ENCODE results near the gene IL1RAPL2. TPM values are rescaled to one million over a fixed set of nuclear protein-coding genes. Genes with fewer than 3 reads are reported as not detected.

The IL1RAPL2 gene
- total RNA-seq, 1 experiment from 2014 or later: not detected

DNA sequence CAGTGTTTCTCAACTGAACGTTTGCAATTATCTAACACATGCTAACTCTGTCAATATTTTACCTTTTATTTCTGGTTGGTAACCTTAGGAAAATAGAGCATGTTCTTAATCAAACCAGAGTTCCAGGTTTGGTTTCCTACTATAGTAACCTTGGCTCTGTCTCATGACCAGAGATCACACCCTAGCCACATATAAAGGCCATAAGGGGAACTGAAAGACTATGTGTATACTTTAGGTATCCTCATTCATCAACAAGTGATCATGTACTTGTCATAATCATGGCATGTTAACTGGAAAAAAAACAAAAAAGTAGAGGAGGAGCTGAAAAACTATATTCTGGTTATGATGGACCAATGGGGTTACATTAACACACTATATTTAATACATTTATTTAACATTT, 352.1 kb downstream of the IL1RAPL2 start:
- no TSS peak for BruUV-seq (replicated peaks)
- ATAC-seq: no peak
- no peak for DNase-seq (ENCODE audit: low read depth, low spot score)
- ChIA-PET POLR2A (no interaction called here), CTCF (no interaction called here)
- Histone ChIP-seq H3K36me3 (ENCODE audit: control insufficient read depth, insufficient read depth, low read length) (no peaks in the 10 kb centered on the region), H3K9me3 (ENCODE audit: control insufficient read depth, insufficient read depth, low read depth, low read length) (no peaks in the 10 kb centered on the region), H3K27me3 (ENCODE audit: control insufficient read depth, insufficient read depth, low read length) (no peaks in the 10 kb centered on the region), H3K27ac (ENCODE audit: low read length) (no peak overlapping the region), H3K4me3 (ENCODE audit: low read depth in 2 of 2, low read length in 2 of 2) (no peak overlapping the region), H3K4me1 (ENCODE audit: control insufficient read depth, insufficient read depth, low read length) (no peaks in the 10 kb centered on the region)
- intact Hi-C loops (cut with micrococcal nuclease; ENCODE audit: unreplicated experiment) (no loop called here), in situ Hi-C loops (cut with HindIII; ENCODE audit: low pct_unique_long_range_greater_than_20kb, low sequenced_read_pairs) (no loop called here)
- TF ChIP-seq POLR2AphosphoS5 (IDR thresholded peaks at IDR 0.05; ENCODE audit: low read depth, low read length) (no peak), SIN3A (IDR thresholded peaks at IDR 0.05; ENCODE audit: borderline replicate concordance, insufficient read depth, low read depth, low read length) (no peak), TCF7L2 (IDR thresholded peaks at IDR 0.05; ENCODE audit: low read depth, low read length) (no peak)
- TF ChIP-seq, protein P1, sequence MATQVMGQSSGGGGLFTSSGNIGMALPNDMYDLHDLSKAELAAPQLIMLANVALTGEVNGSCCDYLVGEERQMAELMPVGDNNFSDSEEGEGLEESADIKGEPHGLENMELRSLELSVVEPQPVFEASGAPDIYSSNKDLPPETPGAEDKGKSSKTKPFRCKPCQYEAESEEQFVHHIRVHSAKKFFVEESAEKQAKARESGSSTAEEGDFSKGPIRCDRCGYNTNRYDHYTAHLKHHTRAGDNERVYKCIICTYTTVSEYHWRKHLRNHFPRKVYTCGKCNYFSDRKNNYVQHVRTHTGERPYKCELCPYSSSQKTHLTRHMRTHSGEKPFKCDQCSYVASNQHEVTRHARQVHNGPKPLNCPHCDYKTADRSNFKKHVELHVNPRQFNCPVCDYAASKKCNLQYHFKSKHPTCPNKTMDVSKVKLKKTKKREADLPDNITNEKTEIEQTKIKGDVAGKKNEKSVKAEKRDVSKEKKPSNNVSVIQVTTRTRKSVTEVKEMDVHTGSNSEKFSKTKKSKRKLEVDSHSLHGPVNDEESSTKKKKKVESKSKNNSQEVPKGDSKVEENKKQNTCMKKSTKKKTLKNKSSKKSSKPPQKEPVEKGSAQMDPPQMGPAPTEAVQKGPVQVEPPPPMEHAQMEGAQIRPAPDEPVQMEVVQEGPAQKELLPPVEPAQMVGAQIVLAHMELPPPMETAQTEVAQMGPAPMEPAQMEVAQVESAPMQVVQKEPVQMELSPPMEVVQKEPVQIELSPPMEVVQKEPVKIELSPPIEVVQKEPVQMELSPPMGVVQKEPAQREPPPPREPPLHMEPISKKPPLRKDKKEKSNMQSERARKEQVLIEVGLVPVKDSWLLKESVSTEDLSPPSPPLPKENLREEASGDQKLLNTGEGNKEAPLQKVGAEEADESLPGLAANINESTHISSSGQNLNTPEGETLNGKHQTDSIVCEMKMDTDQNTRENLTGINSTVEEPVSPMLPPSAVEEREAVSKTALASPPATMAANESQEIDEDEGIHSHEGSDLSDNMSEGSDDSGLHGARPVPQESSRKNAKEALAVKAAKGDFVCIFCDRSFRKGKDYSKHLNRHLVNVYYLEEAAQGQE (IDR thresholded peaks at IDR 0.05; ENCODE audit: insufficient read depth in 1 of 2, low read depth in 2 of 2, low read length in 1 of 2): no peak
- TF ChIP-seq, protein P2, sequence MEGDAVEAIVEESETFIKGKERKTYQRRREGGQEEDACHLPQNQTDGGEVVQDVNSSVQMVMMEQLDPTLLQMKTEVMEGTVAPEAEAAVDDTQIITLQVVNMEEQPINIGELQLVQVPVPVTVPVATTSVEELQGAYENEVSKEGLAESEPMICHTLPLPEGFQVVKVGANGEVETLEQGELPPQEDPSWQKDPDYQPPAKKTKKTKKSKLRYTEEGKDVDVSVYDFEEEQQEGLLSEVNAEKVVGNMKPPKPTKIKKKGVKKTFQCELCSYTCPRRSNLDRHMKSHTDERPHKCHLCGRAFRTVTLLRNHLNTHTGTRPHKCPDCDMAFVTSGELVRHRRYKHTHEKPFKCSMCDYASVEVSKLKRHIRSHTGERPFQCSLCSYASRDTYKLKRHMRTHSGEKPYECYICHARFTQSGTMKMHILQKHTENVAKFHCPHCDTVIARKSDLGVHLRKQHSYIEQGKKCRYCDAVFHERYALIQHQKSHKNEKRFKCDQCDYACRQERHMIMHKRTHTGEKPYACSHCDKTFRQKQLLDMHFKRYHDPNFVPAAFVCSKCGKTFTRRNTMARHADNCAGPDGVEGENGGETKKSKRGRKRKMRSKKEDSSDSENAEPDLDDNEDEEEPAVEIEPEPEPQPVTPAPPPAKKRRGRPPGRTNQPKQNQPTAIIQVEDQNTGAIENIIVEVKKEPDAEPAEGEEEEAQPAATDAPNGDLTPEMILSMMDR (IDR thresholded peaks at IDR 0.05): no peak

DNA sequence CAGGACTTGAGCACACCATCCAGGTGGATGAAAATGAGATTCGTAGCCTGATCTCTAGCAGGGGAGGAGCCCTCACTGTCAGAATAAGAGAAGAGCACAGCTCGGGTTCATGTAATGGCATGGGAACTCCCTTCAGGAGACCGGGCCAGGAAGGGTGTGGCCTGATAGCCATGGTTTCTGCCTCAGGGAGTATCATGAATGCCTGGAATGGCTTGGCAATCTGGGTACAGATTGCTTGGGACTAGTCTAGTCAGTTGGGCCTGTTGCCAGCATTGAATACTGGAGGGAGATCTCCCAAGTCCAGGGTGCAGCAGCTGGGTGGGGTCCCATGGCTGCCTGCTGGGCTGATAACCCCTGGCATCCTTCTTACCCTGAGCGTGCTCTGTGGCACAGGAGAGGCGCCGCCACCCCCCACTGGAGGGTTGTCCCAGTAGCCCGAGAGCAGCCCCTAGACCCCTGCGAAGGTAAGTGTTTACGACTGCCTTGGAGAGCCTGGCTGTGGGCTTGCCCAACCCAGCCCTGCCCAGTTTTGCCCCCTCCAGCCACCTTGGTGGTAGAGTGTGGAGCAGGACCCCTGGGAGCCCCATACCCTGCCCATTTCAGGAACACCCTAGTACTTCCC, 355.7 kb downstream of the IL1RAPL2 start:
- Histone ChIP-seq H3K4me3 (ENCODE audit: low read depth in 2 of 2, low read length in 2 of 2) (no peak overlapping the region), H3K36me3 (ENCODE audit: control insufficient read depth, insufficient read depth, low read length) (no peaks in the 10 kb centered on the region), H3K27me3 (ENCODE audit: control insufficient read depth, insufficient read depth, low read length) (no peaks in the 10 kb centered on the region), H3K4me1 (ENCODE audit: control insufficient read depth, insufficient read depth, low read length) (no peaks in the 10 kb centered on the region), H3K9me3 (ENCODE audit: control insufficient read depth, insufficient read depth, low read depth, low read length) (no peaks in the 10 kb centered on the region), H3K27ac (ENCODE audit: low read length) (no peak overlapping the region)
- TF ChIP-seq POLR2AphosphoS5 (IDR thresholded peaks at IDR 0.05; ENCODE audit: low read depth, low read length) (no peak), SIN3A (IDR thresholded peaks at IDR 0.05; ENCODE audit: borderline replicate concordance, insufficient read depth, low read depth, low read length) (no peak), TCF7L2 (IDR thresholded peaks at IDR 0.05; ENCODE audit: low read depth, low read length) (no peak)
- TF ChIP-seq, protein P2 (IDR thresholded peaks at IDR 0.05): no peak
- TF ChIP-seq, protein P1 (IDR thresholded peaks at IDR 0.05; ENCODE audit: insufficient read depth in 1 of 2, low read depth in 2 of 2, low read length in 1 of 2): no peak
- ATAC-seq (no peak), DNase-seq (ENCODE audit: low read depth, low spot score) (no peak)
- in situ Hi-C loops (cut with HindIII; ENCODE audit: low pct_unique_long_range_greater_than_20kb, low sequenced_read_pairs) (no loop called here), intact Hi-C loops (cut with micrococcal nuclease; ENCODE audit: unreplicated experiment) (loop anchor here (5.0 to 10.0 kb wide), 2 partner anchors 263 to 354 kb away; partner anchors contain the start of gene IL1RAPL2)
- ChIA-PET CTCF (interaction anchor here (0.5 to 1.1 kb wide), 4 partner anchors 15 to 1727 kb away, joined by 3 to 6 read pairs (median 5); partner anchors contain the start of gene IL1RAPL2), POLR2A (interaction anchor here (0.5 kb wide), 1 partner anchor 209 kb away, joined by 3 read pairs; no protein-coding TSS in a partner anchor)
- BruUV-seq (replicated peaks): no TSS peak
